HG03439 (cell line): ENCODE measurements around the gene GSKIP.

Experiments
- ATAC-seq: cut with Tn5 transposase; IDR thresholded peaks from one replicate; pipeline ENCODE4 v1.9.1; 2021; ENCODE audit warnings: mild to moderate bottlenecking, moderate library complexity; ENCODE audit not compliant: unreplicated experiment

Gene GSKIP

GRCh38 chr14:96376093-96376492 lies 12.8 kb downstream of the GSKIP start:
- no peak for ATAC-seq

GRCh38 chr14:96380735-96381134 lies 17.4 kb downstream of the GSKIP start:
- no peak for ATAC-seq

- ATAC-seq: no peak
Observed at GRCh38 chr14:96383445-96383844, 20.1 kb downstream of the GSKIP start.

GRCh38 chr14:96384053-96384452 lies 20.7 kb downstream of the GSKIP start:
- ATAC-seq: no peak

GRCh38 chr14:96384740-96385139 lies 21.4 kb downstream of the GSKIP start:
- no peak for ATAC-seq

GRCh38 chr14:96385385-96385784 lies 22.1 kb downstream of the GSKIP start:
- no peak for ATAC-seq

- no peak for ATAC-seq
Observed at GRCh38 chr14:96390965-96391292, 27.6 kb downstream of the GSKIP start.

GRCh38 chr14:96391293-96392118 lies 28.2 kb downstream of the GSKIP start:
- peak; percentile 87 for ATAC-seq

- no peak for ATAC-seq
Observed at GRCh38 chr14:96393071-96393691, 29.9 kb downstream of the GSKIP start.

- ATAC-seq: no peak
Observed at GRCh38 chr14:96394047-96394815, 30.9 kb downstream of the GSKIP start.

- ATAC-seq: no peak
Observed at GRCh38 chr14:96398432-96398831, 35.1 kb downstream of the GSKIP start.

- ATAC-seq: no peak
Observed at GRCh38 chr14:96398921-96399320, 35.6 kb downstream of the GSKIP start.

- no peak for ATAC-seq
Observed at GRCh38 chr14:96399405-96399804, 36.1 kb downstream of the GSKIP start.

GRCh38 chr14:96400495-96400894 lies 37.2 kb downstream of the GSKIP start:
- ATAC-seq: no peak

- no peak for ATAC-seq
Observed at GRCh38 chr14:96403409-96403808, 40.1 kb downstream of the GSKIP start.

GRCh38 chr14:96405677-96406076 lies 42.4 kb downstream of the GSKIP start:
- no peak for ATAC-seq

GRCh38 chr14:96407935-96408570 lies 44.7 kb downstream of the GSKIP start:
- no peak for ATAC-seq

GRCh38 chr14:96408608-96409007 lies 45.3 kb downstream of the GSKIP start:
- ATAC-seq: no peak

- ATAC-seq: no peak
Observed at GRCh38 chr14:96409701-96410100, 46.4 kb downstream of the GSKIP start.

GRCh38 chr14:96410119-96410518 lies 46.8 kb downstream of the GSKIP start:
- ATAC-seq: no peak

- ATAC-seq: no peak
Observed at GRCh38 chr14:96413526-96413925, 50.2 kb downstream of the GSKIP start.
